IMR-90 (cell line): ENCODE results near the gene PIK3R4.

Source experiments
- BHLHE40 ChIP-seq: fragments of 150-350 bp; IDR thresholded peaks from 2 replicates; pipeline ENCODE4 v1.6.1; 2016; ENCODE audit warnings: mild to moderate bottlenecking, low read depth, low read length
- CEBPB ChIP-seq: IDR thresholded peaks from 2 replicates; pipeline ENCODE4 v1.6.1; 2012; ENCODE audit warnings: low read depth, low read length, improper control_type of control experiment
- CHD1 ChIP-seq: IDR thresholded peaks from 2 replicates; pipeline ENCODE4 v1.6.1; 2012; ENCODE audit warnings: low read depth, low read length, improper control_type of control experiment
- CTCF ChIP-seq: conservative IDR thresholded peaks from 2 replicates; pipeline ENCODE4 v1.5.1; 2012; ENCODE audit warnings: mild to moderate bottlenecking, low read depth, low read length, improper control_type of control experiment
- MAZ ChIP-seq: IDR thresholded peaks from 2 replicates; pipeline ENCODE4 v1.6.1; 2012; ENCODE audit warnings: low read depth, mild to moderate bottlenecking, low read length, improper control_type of control experiment, moderate library complexity, borderline replicate concordance
- POLR2A ChIP-seq: IDR thresholded peaks from 2 replicates; pipeline ENCODE4 v1.6.1; 2012; ENCODE audit warnings: mild to moderate bottlenecking, low read depth, low read length
- RCOR1 ChIP-seq: IDR thresholded peaks from 2 replicates; pipeline ENCODE4 v1.6.1; 2012; ENCODE audit warnings: mild to moderate bottlenecking, low read length, improper control_type of control experiment; ENCODE audit not compliant: insufficient replicate concordance
- RFX5 ChIP-seq: IDR thresholded peaks from 2 replicates; pipeline ENCODE4 v1.8.0; 2012; ENCODE audit warnings: low read depth, mild to moderate bottlenecking, low read length, moderate library complexity
- USF2 ChIP-seq: fragments of 150-350 bp; IDR thresholded peaks from 2 replicates; pipeline ENCODE4 v1.6.1; 2017; ENCODE audit warnings: mild to moderate bottlenecking, antibody characterized with exemption, low read length, low read depth

GRCh38 chr3:130677343-130677742 is 69.3 kb downstream of the PIK3R4 start:
- TF ChIP-seq CTCF (no peak), MAZ (no peak), POLR2A (no peak), CHD1 (no peak), CEBPB (no peak), USF2 (no peak), RCOR1 (no peak), BHLHE40 (no peak), RFX5 (no peak)
